GM20431 (cell line): ENCODE data around the gene CHST11.

ENCODE experiments used
- in situ Hi-C: fragments of 300-500 bp; cut with MseI, MboI; formaldehyde crosslinking; loops from one replicate; pipeline ENCODE4 v1.15.0; 2020; ENCODE audit warnings: low sequenced_read_pairs; ENCODE audit not compliant: unreplicated experiment

Gene CHST11

DNA sequence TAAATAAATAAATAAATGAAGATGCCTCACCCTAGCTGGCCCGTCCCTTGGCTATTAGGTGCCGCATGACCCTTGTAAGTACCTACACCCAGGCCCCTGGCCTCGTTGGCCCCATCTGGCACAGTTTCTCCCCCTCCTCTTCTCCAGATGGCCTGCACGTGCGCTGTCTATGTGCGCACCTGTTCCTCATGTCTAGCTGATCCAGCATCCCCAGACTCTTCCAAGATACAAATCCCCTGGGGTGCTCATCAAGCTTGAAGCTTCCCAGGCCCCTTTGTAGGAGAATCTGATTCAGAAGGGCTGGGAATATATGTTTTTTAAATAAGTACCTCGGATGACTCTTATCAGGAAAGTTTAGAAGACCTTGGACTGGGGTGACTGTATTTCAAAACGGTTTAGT, 133.3 kb downstream of the CHST11 start:
- in situ Hi-C loops: no loop called here

GRCh38 chr12:104591257-104591885, 134.6 kb downstream of the CHST11 start:
- in situ Hi-C loops: no loop called here

DNA sequence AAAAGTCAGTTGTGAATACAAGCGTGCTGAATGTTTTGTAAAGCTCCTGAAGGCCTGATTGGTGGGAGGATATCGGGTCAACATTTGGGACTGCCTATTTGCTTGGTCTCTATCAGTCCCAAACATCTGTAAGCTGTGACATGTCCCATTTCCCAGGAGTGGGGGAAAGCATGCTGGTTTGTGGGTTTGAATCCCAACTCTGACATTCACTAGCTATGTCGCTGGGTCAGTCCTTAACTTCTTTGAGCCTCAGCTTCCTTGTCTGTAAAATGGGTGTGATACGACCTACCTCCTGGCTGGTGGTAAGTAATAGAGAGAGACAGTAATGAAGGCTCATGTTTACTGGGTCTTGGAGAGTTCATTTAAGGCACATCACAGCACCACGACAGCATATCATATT, 136.7 kb downstream of the CHST11 start:
- in situ Hi-C loops: no loop called here

DNA sequence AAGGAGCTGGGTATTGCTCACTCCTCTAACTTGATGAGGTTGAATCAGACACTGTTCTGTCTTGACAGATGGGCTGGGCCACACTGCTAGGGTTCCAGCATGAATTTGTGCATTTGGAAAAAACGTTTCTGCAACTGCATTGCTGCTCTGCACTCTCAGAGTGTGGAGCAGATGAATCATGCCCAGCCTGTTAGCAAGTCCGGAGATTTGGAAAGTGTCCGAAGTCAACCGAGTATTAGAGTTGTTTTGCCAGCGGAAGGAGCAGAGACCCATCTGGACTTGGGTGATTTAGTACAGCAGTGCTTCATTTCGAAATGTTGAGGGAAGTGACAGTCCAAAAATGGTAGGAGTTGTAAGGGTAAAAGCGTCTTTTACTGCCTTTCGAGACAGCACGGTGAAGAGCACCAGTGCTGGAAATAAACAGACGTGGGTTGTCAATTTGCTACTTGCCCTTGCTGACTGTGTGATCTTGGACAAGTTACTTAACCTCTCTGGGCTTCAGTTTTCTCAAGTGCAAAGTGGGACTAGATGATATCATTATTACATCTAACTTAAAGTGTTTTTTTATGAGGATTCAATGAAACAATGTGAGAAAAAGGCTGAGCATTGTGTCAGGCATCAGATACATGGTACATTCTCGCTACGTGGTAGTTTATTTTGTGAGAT, 139.5 kb downstream of the CHST11 start:
- in situ Hi-C loops: no loop called here

- in situ Hi-C loops: no loop called here
Measured at GRCh38 chr12:104596898-104597843, 140.4 kb downstream of the CHST11 start.

DNA sequence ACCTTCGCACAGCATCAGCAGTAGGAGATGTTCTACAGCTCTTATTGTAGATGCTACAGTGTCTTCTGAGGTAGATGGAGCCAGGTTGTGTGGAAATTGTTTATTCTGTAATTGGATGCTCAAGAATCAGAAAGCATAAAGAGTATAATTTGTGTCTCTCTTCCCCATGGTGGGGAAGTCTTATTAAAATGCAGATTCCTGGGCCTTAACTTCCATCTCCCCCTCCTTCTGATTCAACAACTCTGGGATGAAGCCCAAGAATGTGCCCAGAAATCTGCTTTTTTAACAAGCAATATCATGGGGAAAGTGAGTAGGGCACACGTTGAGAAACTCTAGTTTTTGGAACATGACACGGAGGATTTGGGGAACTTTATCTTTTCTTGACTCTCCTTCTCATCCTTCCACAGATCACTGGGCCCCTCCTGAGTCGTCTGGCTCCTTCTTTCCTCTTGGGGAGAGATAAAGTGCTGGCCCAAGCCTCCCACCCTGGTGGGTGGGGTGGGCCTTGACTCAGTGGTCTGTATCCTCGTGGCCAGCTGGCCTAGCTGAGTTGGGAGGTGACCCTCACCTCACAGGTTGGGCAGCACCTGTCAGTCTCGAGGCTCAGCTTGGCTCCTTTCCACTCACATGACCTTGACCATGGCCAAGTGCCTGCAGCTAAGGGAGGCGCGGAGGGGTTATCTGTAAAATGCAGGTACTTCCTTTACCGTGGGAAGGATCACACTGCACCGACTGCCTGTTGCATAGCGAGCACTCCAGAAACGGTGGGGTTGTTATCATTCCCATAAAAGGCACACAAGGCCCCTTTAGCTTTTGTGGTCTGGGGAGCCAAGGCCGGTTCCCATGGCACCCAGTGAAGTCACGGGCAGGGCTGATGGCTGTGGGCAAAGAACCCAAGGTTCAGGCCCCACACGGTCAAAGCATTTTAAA, 141.9 kb downstream of the CHST11 start:
- in situ Hi-C loops: no loop called here

DNA sequence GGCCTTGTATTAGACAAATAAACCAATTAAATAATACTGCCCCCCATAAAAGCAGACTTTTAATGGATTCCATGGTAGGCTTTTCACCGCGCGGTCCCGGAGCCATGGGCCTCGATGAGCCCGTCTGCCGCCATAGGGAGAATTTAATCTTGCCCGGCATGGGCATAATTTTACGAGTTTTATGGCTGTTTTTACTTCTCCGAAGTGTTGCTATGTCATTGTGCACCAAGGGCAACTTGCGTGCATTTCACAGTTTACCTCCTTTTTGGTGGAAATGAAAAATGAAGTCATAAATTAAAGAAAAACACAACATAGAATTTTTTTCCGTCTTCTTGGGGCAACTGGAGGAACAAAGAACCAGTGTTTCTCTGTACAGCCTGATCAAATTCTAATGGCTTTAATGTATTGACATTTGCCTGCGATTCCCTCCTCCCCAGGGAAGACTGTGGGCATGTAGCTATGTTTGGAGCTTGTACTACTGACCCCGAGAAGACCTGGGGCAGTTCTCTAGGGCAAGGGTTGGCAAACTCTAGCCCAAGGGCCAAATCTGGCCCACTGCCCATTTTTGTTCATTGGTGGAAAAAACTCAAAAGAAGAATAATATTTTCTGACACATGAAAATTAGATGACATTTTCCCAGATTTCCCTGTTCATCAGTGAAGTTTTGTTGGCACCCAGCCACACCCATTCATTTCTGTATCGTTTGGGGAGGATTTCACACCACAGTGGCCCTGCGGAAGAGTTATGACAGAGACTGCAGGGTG, 142.7 kb downstream of the CHST11 start:
- in situ Hi-C loops: no loop called here

- in situ Hi-C loops: no loop called here
Measured at GRCh38 chr12:104600036-104600712, 143.4 kb downstream of the CHST11 start.

- in situ Hi-C loops: no loop called here
Measured at GRCh38 chr12:104600790-104601739, 144.3 kb downstream of the CHST11 start.

DNA sequence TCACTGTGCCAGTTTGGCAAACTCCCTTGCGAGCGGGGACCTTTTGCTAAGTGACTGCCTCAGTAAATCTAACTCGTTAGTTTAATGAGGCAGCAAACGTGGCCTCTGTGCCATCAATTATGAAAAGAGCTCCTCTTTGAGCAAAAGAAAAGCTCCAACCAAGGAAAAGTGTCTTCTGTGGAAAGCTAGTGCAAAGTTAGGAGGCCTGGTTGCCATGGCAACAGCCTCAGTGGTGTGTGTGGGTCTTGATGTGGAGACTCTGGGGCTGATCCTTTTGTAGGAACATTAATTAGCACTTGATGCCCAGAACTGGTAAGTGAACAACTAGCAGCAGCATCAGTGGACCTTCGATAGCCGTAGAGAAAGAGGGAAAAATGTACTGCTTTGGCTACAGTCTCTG, 145.7 kb downstream of the CHST11 start:
- in situ Hi-C loops: no loop called here

- in situ Hi-C loops: no loop called here
Measured at GRCh38 chr12:104602896-104603295, 146.1 kb downstream of the CHST11 start.

- in situ Hi-C loops: no loop called here
Measured at GRCh38 chr12:104603545-104603973, 146.8 kb downstream of the CHST11 start.

DNA sequence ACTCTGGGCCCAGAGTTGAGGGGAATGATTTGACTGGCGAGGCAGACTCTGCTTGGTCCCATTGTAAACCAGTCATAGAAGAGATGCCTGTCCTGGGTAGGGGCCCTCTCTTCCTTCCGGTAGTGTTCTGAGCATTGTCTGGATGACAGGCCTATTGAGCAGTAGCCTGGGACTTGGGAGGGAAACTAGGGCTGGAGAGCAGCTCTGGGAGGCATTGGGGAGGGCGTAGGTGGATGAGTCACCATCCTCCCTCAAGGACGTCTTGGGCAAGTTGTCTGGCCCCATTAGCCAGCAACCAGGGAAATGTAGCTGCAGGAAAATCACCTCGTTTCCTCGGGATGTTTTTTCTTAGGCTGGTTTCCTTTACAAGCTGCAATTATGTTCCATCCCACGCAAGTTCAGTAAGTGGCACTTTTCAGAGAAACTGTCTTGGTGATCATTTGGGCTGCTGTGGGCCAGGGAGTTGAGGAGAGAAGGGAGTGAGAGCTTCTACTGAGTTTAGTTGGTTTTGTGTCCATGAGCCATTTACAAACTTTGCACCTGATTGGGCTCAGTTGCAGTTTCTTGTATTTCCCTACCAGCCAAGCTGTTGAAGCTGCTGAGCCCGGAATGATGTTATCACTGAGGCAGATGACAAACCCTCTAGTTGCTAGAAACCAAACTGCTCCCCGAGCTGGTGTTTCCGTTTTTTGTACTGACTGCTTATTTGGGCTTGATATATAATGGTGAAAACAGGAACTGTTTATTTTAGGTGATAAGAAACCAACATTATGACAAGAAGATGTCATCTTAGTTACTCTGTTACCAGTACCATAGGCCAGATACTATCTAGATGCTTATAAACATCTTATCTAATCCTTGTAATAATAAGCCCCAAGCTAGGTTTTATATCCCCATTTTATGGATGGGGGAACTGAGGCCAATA, 147.6 kb downstream of the CHST11 start:
- in situ Hi-C loops: no loop called here

GRCh38 chr12:104604995-104605675, 148.4 kb downstream of the CHST11 start:
- in situ Hi-C loops: no loop called here

- in situ Hi-C loops: no loop called here
Measured at GRCh38 chr12:104605685-104606084, 148.9 kb downstream of the CHST11 start.

DNA sequence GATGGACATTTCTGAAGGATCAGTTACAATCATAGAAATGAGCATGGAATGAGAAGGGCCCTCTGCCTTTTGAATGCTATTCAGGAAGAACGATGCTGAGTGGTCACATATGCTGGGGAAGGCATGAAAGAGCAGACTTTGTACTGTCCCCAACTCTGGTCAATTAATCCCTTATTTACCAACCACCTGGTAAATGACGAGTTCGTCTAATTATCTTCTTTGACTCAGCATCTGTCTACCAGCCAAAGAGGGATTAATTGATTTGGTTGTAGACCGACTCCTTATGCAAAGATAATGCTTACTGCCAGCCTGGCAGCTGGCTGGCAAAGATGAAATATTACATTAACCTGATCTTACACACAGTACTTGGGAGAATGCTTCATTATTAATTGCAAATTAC, 152.2 kb downstream of the CHST11 start:
- in situ Hi-C loops: no loop called here
